ENCODE results near the gene MTHFD1L. TPM values are rescaled to one million over a fixed set of nuclear protein-coding genes. Genes with fewer than 3 reads are reported as not detected.
A peak's percentile ranks its signal among the peaks of the same experiment; 100 is the strongest.
"Not testable (repeated sequence)": the region's sequence is repeated elsewhere in the genome, so short reads cannot be mapped to it uniquely, and the experiment has no call there.

MTHFD1L gene
- total RNA-seq, 1 donor from 2014 or later: 59.1 TPM

DNA sequence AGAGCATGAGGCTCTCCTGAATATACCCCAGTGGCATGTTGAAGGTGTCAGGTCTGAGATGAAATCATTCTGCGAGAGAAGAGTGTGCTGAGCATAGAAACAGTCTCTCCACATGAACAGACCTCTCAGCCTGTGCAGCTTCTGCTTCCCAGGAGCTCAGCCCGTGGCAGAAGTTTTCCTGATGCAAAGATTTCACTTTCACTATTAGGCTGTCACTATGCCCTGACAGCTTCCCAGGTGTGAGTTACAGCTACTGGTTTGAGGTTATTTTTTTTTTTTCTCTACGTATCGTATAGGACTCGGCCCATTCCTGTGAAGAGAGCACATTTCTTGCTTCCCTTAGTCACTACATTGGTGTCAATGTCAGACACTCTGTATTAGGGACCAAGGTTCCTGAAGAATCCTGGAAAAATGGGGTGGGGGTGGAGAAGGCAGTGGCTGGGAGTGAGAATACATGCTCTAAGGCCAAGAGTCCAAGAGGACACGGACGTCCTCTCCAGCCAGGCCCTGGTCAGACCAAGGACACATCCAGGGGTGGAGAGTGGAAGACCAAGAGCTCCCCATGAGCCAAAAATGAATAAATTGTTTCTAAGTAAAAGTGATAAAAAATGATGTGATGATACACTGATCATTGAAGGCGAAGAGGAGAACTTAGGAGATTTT is 253.1 kb downstream of the MTHFD1L start:
- Mint-ChIP-seq H3K4me1 (peaks cover 26% of the 10 kb centered on the region), H3K9me3 (no peaks in the 10 kb centered on the region), H3K27ac (peak overlapping the region; percentile 71), H3K36me3 (no peaks in the 10 kb centered on the region), H3K4me3 (no peak overlapping the region), H3K27me3 (ENCODE audit: low read depth) (no peaks in the 10 kb centered on the region)
- DNase-seq (ENCODE audit: low spot score in 2 of 2, unreplicated experiment in 2 of 2): no peak
- TF ChIP-seq CTCF (IDR thresholded peaks at IDR 0.05; ENCODE audit: unreplicated experiment): no peak

DNA sequence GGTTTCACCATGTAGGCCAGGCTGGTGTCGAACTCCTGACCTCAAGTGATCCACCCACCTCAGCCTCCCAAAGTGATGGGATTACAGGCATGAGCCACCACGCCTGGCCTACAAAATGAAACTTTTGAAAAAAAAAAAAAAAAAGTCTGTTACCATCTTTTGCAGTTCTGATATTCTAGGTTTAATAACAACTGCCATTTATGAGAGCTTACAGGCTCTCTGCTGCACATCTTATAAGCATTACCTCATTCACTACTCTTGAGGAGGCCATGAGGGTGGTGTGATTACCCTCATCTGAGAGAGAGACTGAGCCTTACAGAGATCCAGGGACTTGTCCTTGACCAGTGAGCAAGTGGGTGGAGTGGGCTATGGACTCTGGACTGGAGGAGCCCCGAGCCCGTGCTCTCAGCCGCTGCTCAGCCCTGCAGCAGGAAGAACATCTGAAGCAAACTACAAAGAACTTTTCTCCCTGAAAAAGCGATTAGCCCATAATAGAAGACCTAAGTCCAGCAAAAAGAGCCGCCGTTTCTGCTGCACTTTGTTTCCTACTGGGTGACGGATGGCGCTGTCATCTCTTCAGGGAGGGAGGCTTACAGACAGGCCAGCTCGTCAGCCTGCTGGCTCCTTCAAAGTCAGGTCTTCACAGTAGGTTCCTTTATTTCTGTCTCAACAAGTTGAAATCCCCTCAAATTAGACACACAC is 254.5 kb downstream of the MTHFD1L start:
- peak in 1 of 2 experiments; percentile 42 for DNase-seq (ENCODE audit: low spot score in 2 of 2, unreplicated experiment in 2 of 2)
- no peaks in the 10 kb centered on the region for H3K27me3 Mint-ChIP-seq (ENCODE audit: low read depth)
- no peaks in the 10 kb centered on the region for H3K9me3 Mint-ChIP-seq
- no peak overlapping the region for H3K4me3 Mint-ChIP-seq
- TF ChIP-seq CTCF (IDR thresholded peaks at IDR 0.05; ENCODE audit: unreplicated experiment): no peak
- H3K36me3 Mint-ChIP-seq: no peaks in the 10 kb centered on the region
- H3K27ac Mint-ChIP-seq: peak overlapping the region; percentile 95
- peaks cover 28% of the 10 kb centered on the region for H3K4me1 Mint-ChIP-seq

DNA sequence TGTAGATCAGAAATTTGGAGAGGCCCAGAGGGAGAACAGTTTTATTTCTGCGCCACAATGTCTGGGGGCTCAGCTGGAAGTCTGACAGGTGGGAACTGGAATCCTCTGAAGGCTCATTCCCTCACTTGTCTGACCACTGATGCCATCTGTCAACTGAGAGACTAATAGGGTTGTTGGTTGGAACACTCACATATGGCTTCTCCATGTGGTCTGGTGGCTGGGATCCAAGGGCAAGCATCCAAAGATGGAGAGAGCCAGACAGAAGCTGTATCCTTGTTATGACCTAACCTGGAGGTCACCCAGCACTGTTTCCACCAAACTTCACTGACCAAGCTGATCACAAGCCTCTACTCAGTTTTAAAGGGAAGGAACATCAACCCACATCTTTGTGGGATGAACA is 256.4 kb downstream of the MTHFD1L start:
- no peak for TF ChIP-seq CTCF (IDR thresholded peaks at IDR 0.05; ENCODE audit: unreplicated experiment)
- no peak overlapping the region for H3K4me3 Mint-ChIP-seq
- no peak overlapping the region for H3K27ac Mint-ChIP-seq
- H3K27me3 Mint-ChIP-seq (ENCODE audit: low read depth): no peaks in the 10 kb centered on the region
- H3K9me3 Mint-ChIP-seq: no peaks in the 10 kb centered on the region
- DNase-seq (ENCODE audit: low spot score in 2 of 2, unreplicated experiment in 2 of 2): no peak
- peaks cover 44% of the 10 kb centered on the region for H3K4me1 Mint-ChIP-seq
- H3K36me3 Mint-ChIP-seq: no peaks in the 10 kb centered on the region

DNA sequence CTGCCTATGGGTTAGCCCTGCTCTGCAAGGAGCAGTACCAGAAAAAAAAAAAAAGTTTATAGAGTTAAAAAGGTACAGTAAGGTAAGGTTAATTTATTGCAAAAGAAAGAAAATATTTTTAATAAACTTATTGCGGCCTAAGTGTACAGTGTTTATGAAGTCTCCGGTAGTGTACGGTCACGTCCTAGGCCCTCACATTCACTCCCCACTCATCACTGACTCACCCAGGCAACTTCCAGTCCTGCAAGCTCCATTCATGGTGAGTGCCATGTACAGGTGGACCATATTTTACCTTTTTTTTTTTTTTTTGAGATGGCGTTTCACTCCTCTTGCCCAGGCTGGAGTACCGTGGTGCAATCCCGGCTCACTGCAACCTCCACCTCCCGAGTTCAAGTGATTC is 258.1 kb downstream of the MTHFD1L start:
- not testable (repeated sequence) for H3K4me3 Mint-ChIP-seq; DNase-seq (ENCODE audit: low spot score in 2 of 2, unreplicated experiment in 2 of 2); H3K27ac Mint-ChIP-seq; H3K9me3 Mint-ChIP-seq; H3K36me3 Mint-ChIP-seq; H3K27me3 Mint-ChIP-seq (ENCODE audit: low read depth)
- peaks cover 38% of the 10 kb centered on the region for H3K4me1 Mint-ChIP-seq

DNA sequence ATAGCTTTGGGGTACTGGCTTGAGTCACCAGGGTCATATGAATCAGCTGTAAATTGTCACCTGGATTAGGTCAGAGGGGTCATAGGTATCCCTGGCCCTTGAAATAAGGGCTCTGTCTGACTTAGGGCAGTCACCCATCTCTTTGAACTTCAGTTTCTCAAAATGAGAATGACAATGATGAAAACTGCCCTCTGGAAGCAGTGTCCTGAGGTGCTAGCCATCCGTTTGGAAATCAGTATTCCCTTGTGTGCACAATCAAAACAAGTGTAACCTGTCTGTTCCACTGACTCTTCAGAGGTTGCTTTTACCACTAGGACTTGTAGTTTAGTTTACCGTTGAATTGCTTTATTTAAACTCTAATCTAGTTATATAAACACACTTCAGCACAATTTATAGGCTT is 259.7 kb downstream of the MTHFD1L start:
- not testable (repeated sequence) for H3K27me3 Mint-ChIP-seq (ENCODE audit: low read depth); DNase-seq (ENCODE audit: low spot score in 2 of 2, unreplicated experiment in 2 of 2); H3K9me3 Mint-ChIP-seq; H3K36me3 Mint-ChIP-seq; H3K4me3 Mint-ChIP-seq
- peaks cover 26% of the 10 kb centered on the region for H3K4me1 Mint-ChIP-seq
- H3K27ac Mint-ChIP-seq: peak overlapping the region; percentile 97

GRCh38 chr6:151125651-151126416 is 260.3 kb downstream of the MTHFD1L start:
- Mint-ChIP-seq H3K4me1 (peaks cover 20% of the 10 kb centered on the region), H3K27ac (peak overlapping the region; percentile 97)
- H3K9me3 Mint-ChIP-seq; H3K4me3 Mint-ChIP-seq; H3K36me3 Mint-ChIP-seq; H3K27me3 Mint-ChIP-seq (ENCODE audit: low read depth); DNase-seq (ENCODE audit: low spot score in 2 of 2, unreplicated experiment in 2 of 2): not testable (repeated sequence)

DNA sequence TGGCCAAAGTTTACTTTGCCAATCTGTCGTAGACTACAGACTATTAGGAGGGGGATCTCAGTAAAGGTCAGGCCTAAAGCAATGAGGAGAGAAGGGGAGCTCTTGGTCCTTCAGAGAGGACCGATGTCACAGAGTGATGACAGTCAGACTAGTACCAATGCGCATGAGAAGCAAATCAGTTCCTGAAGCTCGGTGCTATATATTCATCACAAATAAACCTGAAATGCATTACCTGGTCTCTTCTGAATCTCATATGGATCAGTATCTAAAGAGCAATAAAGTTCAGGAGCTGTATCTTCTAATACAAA is 260.9 kb downstream of the MTHFD1L start:
- H3K4me3 Mint-ChIP-seq; H3K9me3 Mint-ChIP-seq; H3K27me3 Mint-ChIP-seq (ENCODE audit: low read depth); H3K36me3 Mint-ChIP-seq; DNase-seq (ENCODE audit: low spot score in 2 of 2, unreplicated experiment in 2 of 2): not testable (repeated sequence)
- peak overlapping the region; percentile 97 for H3K27ac Mint-ChIP-seq
- H3K4me1 Mint-ChIP-seq: peaks cover 18% of the 10 kb centered on the region

DNA sequence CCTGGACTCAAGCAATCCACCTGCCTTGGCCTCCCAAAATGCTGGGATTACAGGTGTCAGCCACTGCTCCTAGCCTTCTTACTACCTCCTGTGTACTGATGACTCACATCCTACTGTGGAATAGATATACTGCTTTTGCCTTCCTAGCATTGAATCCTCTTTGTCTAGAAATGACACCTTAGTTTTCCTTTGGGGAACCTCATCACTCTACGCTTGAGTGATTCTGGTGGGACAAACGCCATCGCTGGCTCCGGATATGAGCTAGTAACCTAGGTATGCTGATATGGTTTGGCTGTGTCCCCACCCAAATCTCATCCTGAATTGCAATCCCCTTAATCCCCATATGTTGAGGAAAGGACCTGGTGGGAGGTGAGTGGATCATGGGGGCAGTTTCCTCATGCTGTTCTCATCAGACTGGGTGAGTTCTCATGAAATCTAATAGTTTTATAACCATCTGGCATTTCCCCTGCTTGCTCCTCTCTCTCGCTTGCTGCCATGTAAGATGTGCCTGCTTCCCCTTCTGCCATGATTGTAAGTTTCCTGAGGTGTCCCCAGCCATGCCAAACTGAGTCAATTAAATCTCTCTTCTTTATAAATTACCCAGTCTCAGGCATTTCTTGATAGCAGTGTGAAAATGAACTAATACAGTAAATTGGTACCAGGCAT is 261.8 kb downstream of the MTHFD1L start:
- DNase-seq (ENCODE audit: low spot score in 2 of 2, unreplicated experiment in 2 of 2); H3K27me3 Mint-ChIP-seq (ENCODE audit: low read depth); H3K27ac Mint-ChIP-seq; H3K4me3 Mint-ChIP-seq; H3K9me3 Mint-ChIP-seq; H3K36me3 Mint-ChIP-seq: not testable (repeated sequence)
- H3K4me1 Mint-ChIP-seq: peaks cover 18% of the 10 kb centered on the region

All from mesothelial cell of epicardium (in vitro differentiated cells).